IMR-90 (cell line): ENCODE data around the gene CHN1. TPM values are rescaled to one million over a fixed set of nuclear protein-coding genes. Genes with fewer than 3 reads are reported as not detected.

Source experiments
- ATAC-seq: fragments of 200-7000 bp; cut with Tn5 transposase; 2 replicates; pipeline ENCODE4 v1.9.1; 2020; ENCODE audit warnings: low read depth, mild to moderate bottlenecking, moderate library complexity
- BruUV-seq: library from RNA; stranded (reverse); fragments of 400-500 nt; replicated peaks from 2 replicates; lab custom pipeline; 2021; lab: Mats Ljungman, UMichigan
- CTCF ChIA-PET: fragments of 300-600 bp; formaldehyde crosslinking; extraction: SDS; loops from one replicate; lab custom pipeline; 2021; ENCODE audit warnings: antibody characterized with exemption; lab: Yijun Ruan, JAX
- POLR2A ChIA-PET: fragments of 300-600 bp; sonication (Branson Sonifier 250); formaldehyde crosslinking; loops from one replicate; lab custom pipeline; 2022; ENCODE audit warnings: antibody characterized with exemption; ENCODE audit not compliant: unreplicated experiment; lab: Charles Lee
- DNase-seq: peaks from one replicate; pipeline ENCODE4 v3.0.0; 2013
- H2AFZ ChIP-seq: replicated peaks from 2 replicates; pipeline ENCODE3; 2013; ENCODE audit warnings: low read length, mild to moderate bottlenecking; ENCODE audit not compliant: poor library complexity
- H2AK5ac ChIP-seq: 2 replicates; pipeline ENCODE4 v1.6.1; 2013; ENCODE audit warnings: low read depth, low read length, inconsistent platforms
- H2AK9ac ChIP-seq: replicated peaks from 2 replicates; pipeline ENCODE3; 2013; ENCODE audit warnings: mild to moderate bottlenecking, low read depth, low read length, moderate library complexity; ENCODE audit not compliant: poor library complexity
- H2BK120ac ChIP-seq: 2 replicates; pipeline ENCODE4 v1.6.1; 2013; ENCODE audit warnings: low read depth, low read length, inconsistent platforms
- H2BK15ac ChIP-seq: 3 replicates; pipeline ENCODE4 v1.6.1; 2013; ENCODE audit warnings: low read depth, low read length, inconsistent platforms
- H2BK20ac ChIP-seq: 2 replicates; pipeline ENCODE4 v1.6.1; 2013; ENCODE audit warnings: low read depth, mild to moderate bottlenecking, inconsistent platforms, low read length, moderate library complexity
- H2BK5ac ChIP-seq: 2 replicates; pipeline ENCODE4 v1.6.1; 2013; ENCODE audit warnings: mild to moderate bottlenecking, low read depth, low read length, inconsistent platforms; ENCODE audit not compliant: poor library complexity, severe bottlenecking
- H3K14ac ChIP-seq: replicated peaks from 2 replicates; pipeline ENCODE4 v1.6.1; 2013; ENCODE audit warnings: low read depth, low read length, inconsistent platforms
- H3K18ac ChIP-seq: 2 replicates; pipeline ENCODE4 v1.6.1; 2013; ENCODE audit warnings: low read depth, low read length, control low read depth
- H3K23ac ChIP-seq: 2 replicates; pipeline ENCODE4 v1.6.1; 2013; ENCODE audit warnings: low read depth, low read length, inconsistent platforms
- H3K27ac ChIP-seq: 2 replicates; pipeline ENCODE4 v1.5.1; 2013; ENCODE audit warnings: mild to moderate bottlenecking, control low read depth, low read length; ENCODE audit not compliant: insufficient read depth
- H3K27me3 ChIP-seq: 2 replicates; pipeline ENCODE4 v1.6.1; 2013; ENCODE audit warnings: low read length; ENCODE audit not compliant: control insufficient read depth, insufficient read depth
- H3K36me3 ChIP-seq: 2 replicates; pipeline ENCODE4 v1.6.1; 2013; ENCODE audit warnings: low read length, mixed read lengths; ENCODE audit not compliant: control insufficient read depth, insufficient read depth
- H3K4ac ChIP-seq: 2 replicates; pipeline ENCODE4 v1.6.1; 2013; ENCODE audit warnings: low read depth, low read length, inconsistent platforms
- H3K4me1 ChIP-seq: 2 replicates; pipeline ENCODE4 v1.6.1; 2013; ENCODE audit warnings: low read length, mixed read lengths; ENCODE audit not compliant: control insufficient read depth, insufficient read depth
- H3K4me2 ChIP-seq: 2 replicates; pipeline ENCODE4 v1.6.1; 2013; ENCODE audit warnings: low read depth, mild to moderate bottlenecking, control low read depth, low read length, moderate library complexity
- H3K4me3 ChIP-seq: 2 replicates; pipeline ENCODE4 v1.5.1; 2013; ENCODE audit warnings: low read depth, mild to moderate bottlenecking, control low read depth, low read length, moderate library complexity; ENCODE audit not compliant: insufficient read depth
- H3K56ac ChIP-seq: 2 replicates; pipeline ENCODE4 v1.6.1; 2013; ENCODE audit warnings: low read length, inconsistent platforms; ENCODE audit not compliant: insufficient read depth; ENCODE audit errors: extremely low read depth
- H3K79me1 ChIP-seq, 2 experiments: 2 replicates each; pipeline ENCODE4 v1.6.1; 2013; ENCODE audit warnings: low read length in 2 of 2, inconsistent platforms in 1 of 2, low read depth in 1 of 2
- H3K9ac ChIP-seq: 2 replicates; pipeline ENCODE4 v1.6.1; 2013; ENCODE audit warnings: low read depth, low read length, control low read depth
- H3K9me1 ChIP-seq: 2 replicates; pipeline ENCODE4 v1.6.1; 2013; ENCODE audit warnings: low read length, inconsistent platforms; ENCODE audit not compliant: insufficient read depth
- H3K9me3 ChIP-seq: 2 replicates; pipeline ENCODE4 v1.6.1; 2013; ENCODE audit warnings: low read length; ENCODE audit not compliant: control insufficient read depth, insufficient read depth
- H4K20me1 ChIP-seq: 2 replicates; pipeline ENCODE4 v1.6.1; 2013; ENCODE audit warnings: low read length, inconsistent platforms; ENCODE audit not compliant: insufficient read depth
- H4K5ac ChIP-seq: 2 replicates; pipeline ENCODE4 v1.6.1; 2013; ENCODE audit warnings: mild to moderate bottlenecking, low read depth, low read length, control low read depth
- H4K8ac ChIP-seq, 2 experiments: 2 replicates each; pipeline ENCODE4 v1.6.1; 2013; ENCODE audit warnings: low read depth in 2 of 2, low read length in 2 of 2, control low read depth in 1 of 2, inconsistent platforms in 1 of 2
- H4K91ac ChIP-seq: 2 replicates; pipeline ENCODE4 v1.6.1; 2013; ENCODE audit warnings: low read depth, low read length, inconsistent platforms; ENCODE audit not compliant: insufficient read depth
- USF2 ChIP-seq: fragments of 150-350 bp; IDR thresholded peaks from 2 replicates; pipeline ENCODE4 v1.6.1; 2017; ENCODE audit warnings: mild to moderate bottlenecking, antibody characterized with exemption, low read length, low read depth
- WGBS, 2 experiments: methylation state at CpG; one replicate each; pipeline versions ENCODE4 v1.1.5 to v1.1.7; 2013; ENCODE audit warnings: missing lambda C conversion rate in 2 of 2; ENCODE audit not compliant: insufficient read length in 1 of 2; ENCODE audit errors: extremely low coverage in 2 of 2; 5-methylcytosine and 5-hydroxymethylcytosine counted together
- dilution Hi-C: fragments of 300-500 bp; cut with HindIII; formaldehyde crosslinking; loops from one replicate; pipeline ENCODE4 v1.14.3; 2018; ENCODE audit warnings: low sequenced_read_pairs; ENCODE audit not compliant: unreplicated experiment
- in situ Hi-C: fragments of 300-500 bp; cut with MboI; formaldehyde crosslinking; loops from 3 replicates; pipeline ENCODE4 v1.14.3; 2019; ENCODE audit warnings: low sequenced_read_pairs, inconsistent platforms, mixed read lengths
- intact Hi-C: fragments of 100-400 bp; cut with micrococcal nuclease; formaldehyde crosslinking; loops from 2 replicates; pipeline ENCODE4 v1.10.0; 2022
- polyA plus RNA-seq, 3 experiments: library from polyadenylated mRNA; depleted of rRNA; stranded (reverse); fragments of >200 nt; gene quantifications; 2 replicates each; pipeline ENCODE4 v1.2.3, GENCODE V29; 2012; ENCODE audit warnings: low replicate concordance in 1 of 3
- total RNA-seq: library from RNA; depleted of rRNA; stranded (reverse); fragments of >200 nt; gene quantifications from 2 replicates; pipeline ENCODE4 v1.2.3, GENCODE V29; 2012

CHN1 gene
- total and polyA plus RNA-seq, 2 of the 4 experiments (the other 2 are of a cell fraction): 58.4 to 66.9 TPM

- Histone ChIP-seq H4K20me1 (no peaks in the 10 kb centered on the region), H2AK9ac (peak overlapping the region; percentile 89), H4K5ac (peak overlapping the region; percentile 96), H3K56ac (peak overlapping the region; percentile 26; the same call in 1 of the 2 replicates), H4K91ac (peak overlapping the region; percentile 93), H3K9me1 (peaks cover 22% of the 10 kb centered on the region), H2BK120ac (peak overlapping the region; percentile 100), H3K4me2 (no peak overlapping the region), H2AFZ (peak overlapping the region; percentile 60), H3K14ac (peak overlapping the region; percentile 90), H3K9ac (no peak overlapping the region), H3K4me1 (peaks cover 31% of the 10 kb centered on the region), H3K79me1 (peaks cover 0 to 9% of the 10 kb centered on the region in 2 experiments; a peak in 2 of 4 replicates), H3K4ac (peak overlapping the region; percentile 96), H3K27me3 (no peaks in the 10 kb centered on the region), H3K18ac (peak overlapping the region; percentile 88), H2AK5ac (peak overlapping the region; percentile 97), H4K8ac (peak overlapping the region; percentile 76 to 88), H3K23ac (peak overlapping the region; percentile 88; the same call in 1 of the 2 replicates), H3K36me3 (no peaks in the 10 kb centered on the region), H3K4me3 (no peak overlapping the region), H2BK15ac (peak overlapping the region; percentile 100), H2BK5ac (peak overlapping the region; percentile 99), H3K27ac (peak overlapping the region; percentile 85; the same call in 1 of the 2 replicates), H2BK20ac (peak overlapping the region; percentile 97), H3K9me3 (no peaks in the 10 kb centered on the region)
- intact Hi-C loops (no loop called here), in situ Hi-C loops (no loop called here), dilution Hi-C loops (no loop called here)
- ChIA-PET CTCF (interaction anchor here (0.9 kb wide), 1 partner anchor 14 kb away, joined by 3 read pairs; no protein-coding TSS in a partner anchor), POLR2A (no interaction called here)
- DNase-seq (peak; percentile 47), ATAC-seq (no peak)
- 80% methylated on average over 3 of the region's 3 CpGs; no CpG with 5 or more reads in 1 of the 2 experiments for WGBS, 2 experiments
- BruUV-seq: no TSS peak
- no peak for TF ChIP-seq USF2
These were observed 219.7 kb downstream of the CHN1 start for GRCh38 chr2:174785481-174785880.
